Hepatocyte (in vitro differentiated cells): ENCODE results near the gene SCYGR3. TPM values are rescaled to one million over a fixed set of nuclear protein-coding genes. Genes with fewer than 3 reads are reported as not detected.
"Not testable (repeated sequence)": the region's sequence is repeated elsewhere in the genome, so short reads cannot be mapped to it uniquely, and the experiment has no call there.

Source experiments
- DNase-seq: peaks from one replicate; pipeline ENCODE4 v3.0.0-alpha.2; 2016; ENCODE audit warnings: low spot score
- H2AFZ ChIP-seq: fragments of 200-600 bp; sonication (generic); 2 replicates; pipeline ENCODE4 v1.6.0; 2016; ENCODE audit warnings: antibody characterized with exemption, mild to moderate bottlenecking
- H3K27ac ChIP-seq: fragments of 200-600 bp; sonication (generic); 2 replicates; pipeline ENCODE4 v1.5.1; 2016; ENCODE audit warnings: mild to moderate bottlenecking
- H3K27me3 ChIP-seq: fragments of 200-600 bp; sonication (generic); 2 replicates; pipeline ENCODE4 v1.6.1; 2016
- H3K36me3 ChIP-seq: fragments of 200-600 bp; sonication (generic); replicated peaks from 2 replicates; pipeline ENCODE4 v1.5.1; 2016; ENCODE audit warnings: low read depth; ENCODE audit not compliant: insufficient read depth
- H3K4me1 ChIP-seq: fragments of 200-600 bp; sonication (generic); 2 replicates; pipeline ENCODE4 v1.5.1; 2016; ENCODE audit warnings: mild to moderate bottlenecking, moderate library complexity; ENCODE audit not compliant: insufficient read depth
- H3K4me2 ChIP-seq: fragments of 200-600 bp; sonication (generic); 2 replicates; pipeline ENCODE4 v1.6.0; 2016
- H3K4me3 ChIP-seq: fragments of 200-600 bp; sonication (generic); 2 replicates; pipeline ENCODE4 v1.5.1; 2016; ENCODE audit warnings: mild to moderate bottlenecking
- H3K79me2 ChIP-seq: fragments of 200-600 bp; sonication (generic); 2 replicates; pipeline ENCODE4 v1.6.0; 2017; ENCODE audit warnings: mild to moderate bottlenecking
- H3K9me2 ChIP-seq: fragments of 200-600 bp; sonication (generic); replicated peaks from 2 replicates; pipeline ENCODE4 v1.6.0; 2017; ENCODE audit warnings: mild to moderate bottlenecking; ENCODE audit not compliant: insufficient read depth
- H3K9me3 ChIP-seq: fragments of 200-600 bp; sonication (generic); 2 replicates; pipeline ENCODE4 v1.5.1; 2016; ENCODE audit warnings: low read depth, mild to moderate bottlenecking
- H4K20me1 ChIP-seq: fragments of 200-600 bp; sonication (generic); 2 replicates; pipeline ENCODE4 v1.6.0; 2016; ENCODE audit warnings: mild to moderate bottlenecking; ENCODE audit not compliant: insufficient read depth, poor library complexity, severe bottlenecking
- CTCF ChIP-seq: fragments of 200-600 bp; sonication (generic); IDR thresholded peaks from 2 replicates; pipeline ENCODE4 v1.5.1; 2016; ENCODE audit warnings: antibody characterized with exemption, mild to moderate bottlenecking; ENCODE audit not compliant: poor library complexity
- EZH2 ChIP-seq: fragments of 200-600 bp; sonication (generic); IDR thresholded peaks from 2 replicates; pipeline ENCODE4 v1.6.1; 2016; ENCODE audit warnings: antibody characterized with exemption, mild to moderate bottlenecking, borderline replicate concordance
- EZH2phosphoT487 ChIP-seq: fragments of 200-600 bp; sonication (generic); IDR thresholded peaks from one replicate; pipeline ENCODE4 v1.6.1; 2018; ENCODE audit warnings: antibody characterized with exemption, mild to moderate bottlenecking, low read depth, moderate library complexity; ENCODE audit not compliant: unreplicated experiment, severe bottlenecking
- WGBS: methylation state at CpG from one replicate; pipeline ENCODE4 v1.1.6; 2016; ENCODE audit warnings: low lambda C conversion rate; ENCODE audit errors: missing lambda C conversion rate; 5-methylcytosine and 5-hydroxymethylcytosine counted together
- polyA plus RNA-seq: library from polyadenylated mRNA; unstranded; fragments of >200 nt; fragmentation: Nextera tagmentation; extraction: Ambion mirVana; gene quantifications from 2 replicates; pipeline ENCODE4 v1.2.1, GENCODE V29; 2016
- total RNA-seq: library from RNA; depleted of rRNA; stranded (reverse); fragments of >200 nt; gene quantifications from 2 replicates; pipeline ENCODE4 v1.2.3, GENCODE V29; 2014

SCYGR3 gene
- total and polyA plus RNA-seq, 2 experiments from 2014 or later: not detected

- no peak overlapping the region for H3K4me2 ChIP-seq
- no peaks in the 10 kb centered on the region for H3K4me1 ChIP-seq
- DNase-seq: no peak
- H3K27me3 ChIP-seq: no peaks in the 10 kb centered on the region
- no peaks in the 10 kb centered on the region for H4K20me1 ChIP-seq
- WGBS: 32% methylated on average over 3 of the region's 3 CpGs
- no peaks in the 10 kb centered on the region for H3K79me2 ChIP-seq
- no peaks in the 10 kb centered on the region for H3K9me2 ChIP-seq
- no peaks in the 10 kb centered on the region for H3K36me3 ChIP-seq
- no peak overlapping the region for H3K4me3 ChIP-seq
- H3K9me3 ChIP-seq: no peaks in the 10 kb centered on the region
- H2AFZ ChIP-seq: no peak overlapping the region
- no peak for TF ChIP-seq EZH2
- no peak for TF ChIP-seq EZH2phosphoT487
- TF ChIP-seq CTCF: no peak
- no peak overlapping the region for H3K27ac ChIP-seq
Observed at GRCh38 chr2:227607941-227608340, 6.7 kb downstream of the SCYGR3 start.

GRCh38 chr2:227606476-227606875 lies 8.2 kb downstream of the SCYGR3 start:
- no peaks in the 10 kb centered on the region for H3K9me2 ChIP-seq
- 91% methylated on average over 1 of the region's 1 CpG for WGBS
- no peak for DNase-seq
- no peak for TF ChIP-seq CTCF
- no peak overlapping the region for H3K4me3 ChIP-seq
- H3K27ac ChIP-seq: no peak overlapping the region
- H3K4me1 ChIP-seq: no peaks in the 10 kb centered on the region
- no peaks in the 10 kb centered on the region for H3K79me2 ChIP-seq
- no peak overlapping the region for H2AFZ ChIP-seq
- H3K27me3 ChIP-seq: no peaks in the 10 kb centered on the region
- no peaks in the 10 kb centered on the region for H4K20me1 ChIP-seq
- H3K36me3 ChIP-seq: no peaks in the 10 kb centered on the region
- H3K4me2 ChIP-seq: no peak overlapping the region
- H3K9me3 ChIP-seq: no peaks in the 10 kb centered on the region

- no peak overlapping the region for H3K4me3 ChIP-seq
- H3K4me2 ChIP-seq: no peak overlapping the region
- no peak overlapping the region for H2AFZ ChIP-seq
- no peak for DNase-seq
- H3K79me2 ChIP-seq: no peaks in the 10 kb centered on the region
- no peaks in the 10 kb centered on the region for H3K27me3 ChIP-seq
- no peaks in the 10 kb centered on the region for H4K20me1 ChIP-seq
- H3K27ac ChIP-seq: no peak overlapping the region
- WGBS: 82% methylated on average over 3 of the region's 3 CpGs
- no peak for TF ChIP-seq EZH2phosphoT487
- no peak for TF ChIP-seq EZH2
- no peak for TF ChIP-seq CTCF
- H3K4me1 ChIP-seq: no peaks in the 10 kb centered on the region
- no peaks in the 10 kb centered on the region for H3K36me3 ChIP-seq
- no peaks in the 10 kb centered on the region for H3K9me3 ChIP-seq
- H3K9me2 ChIP-seq: no peaks in the 10 kb centered on the region
Observed at GRCh38 chr2:227602358-227602757, 12.3 kb downstream of the SCYGR3 start.

GRCh38 chr2:227598835-227599503 lies 15.7 kb downstream of the SCYGR3 start, which contains the start of gene SCYGR2:
SCYGR2 (plus strand) TSS chr2:227598893; CDS start chr2:227598893, 0 bp downstream.
- not testable (repeated sequence) for H3K9me3 ChIP-seq, H3K9me2 ChIP-seq, H3K36me3 ChIP-seq, DNase-seq, H3K79me2 ChIP-seq, H2AFZ ChIP-seq, H3K4me2 ChIP-seq, H3K4me1 ChIP-seq, H3K27ac ChIP-seq, H3K27me3 ChIP-seq, H4K20me1 ChIP-seq, H3K4me3 ChIP-seq
- WGBS: 97% methylated on average over 16 of the region's 16 CpGs
